GM21717 (cell line): Measurements from ENCODE around the gene PCDHGA5.
A peak's percentile ranks its signal among the peaks of the same experiment; 100 is the strongest.
"Not testable (repeated sequence)": the region's sequence is repeated elsewhere in the genome, so short reads cannot be mapped to it uniquely, and the experiment has no call there.

ENCODE experiments used
- ATAC-seq: cut with Tn5 transposase; IDR thresholded peaks from one replicate; pipeline ENCODE4 v1.9.1; 2021; ENCODE audit warnings: mild to moderate bottlenecking, moderate library complexity; ENCODE audit not compliant: unreplicated experiment

PCDHGA5 gene

GRCh38 chr5:141412854-141413539, 49.0 kb downstream of the PCDHGA5 start, which contains the start of gene PCDHGA10:
TSS of gene PCDHGA10 (plus strand) at chr5:141412987. CDS start at chr5:141413176, 189 bp downstream.
- ATAC-seq: peak; percentile 62

GRCh38 chr5:141413540-141414069, 49.6 kb downstream of the PCDHGA5 start:
- ATAC-seq: no peak

DNA sequence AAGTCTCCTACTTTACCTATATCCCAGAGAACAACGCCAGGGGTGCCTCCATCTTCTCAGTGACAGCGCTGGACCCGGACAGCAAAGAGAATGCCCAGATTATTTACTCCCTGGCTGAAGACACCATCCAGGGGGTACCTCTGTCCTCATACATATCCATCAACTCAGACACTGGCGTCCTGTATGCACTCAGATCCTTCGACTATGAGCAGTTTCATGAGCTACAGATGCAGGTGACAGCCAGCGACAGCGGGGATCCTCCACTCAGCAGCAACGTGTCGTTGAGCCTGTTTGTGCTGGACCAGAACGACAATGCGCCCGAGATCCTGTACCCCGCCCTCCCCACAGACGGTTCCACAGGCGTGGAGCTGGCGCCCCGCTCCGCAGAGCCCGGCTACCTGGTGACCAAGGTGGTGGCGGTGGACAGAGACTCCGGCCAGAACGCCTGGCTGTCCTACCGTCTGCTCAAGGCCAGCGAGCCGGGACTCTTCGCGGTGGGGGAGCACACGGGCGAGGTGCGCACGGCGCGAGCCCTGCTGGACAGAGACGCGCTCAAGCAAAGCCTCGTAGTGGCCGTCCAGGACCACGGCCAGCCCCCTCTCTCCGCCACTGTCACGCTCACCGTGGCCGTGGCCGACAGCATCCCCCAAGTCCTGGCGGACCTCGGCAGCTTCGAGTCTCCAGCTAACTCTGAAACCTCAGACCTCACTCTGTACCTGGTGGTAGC, 50.7 kb downstream of the PCDHGA5 start:
- ATAC-seq: not testable (repeated sequence)

DNA sequence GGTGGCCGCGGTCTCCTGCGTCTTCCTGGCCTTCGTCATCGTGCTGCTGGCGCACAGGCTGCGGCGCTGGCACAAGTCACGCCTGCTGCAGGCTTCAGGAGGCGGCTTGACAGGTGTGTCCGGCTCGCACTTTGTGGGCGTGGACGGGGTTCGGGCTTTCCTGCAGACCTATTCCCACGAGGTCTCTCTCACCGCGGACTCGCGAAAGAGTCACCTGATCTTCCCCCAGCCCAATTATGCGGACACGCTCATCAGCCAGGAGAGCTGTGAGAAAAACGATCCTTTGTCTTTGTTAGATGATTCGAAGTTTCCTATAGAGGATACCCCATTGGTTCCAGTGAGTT, 51.3 kb downstream of the PCDHGA5 start:
- ATAC-seq: not testable (repeated sequence)
